HepG2 (cell line): ENCODE data around the gene PRDX2. TPM values are rescaled to one million over a fixed set of nuclear protein-coding genes. Genes with fewer than 3 reads are reported as not detected.

ENCODE experiments used
- EED ChIP-seq: sonication (generic); formaldehyde crosslinking; IDR thresholded peaks from 2 replicates; pipeline ENCODE4 v1.5.0; 2020; ENCODE audit warnings: mild to moderate bottlenecking, missing genetic modification reagents
- ELF1 ChIP-seq: sonication (generic); formaldehyde crosslinking; IDR thresholded peaks from 2 replicates; pipeline ENCODE4 v1.4.0; 2020; ENCODE audit warnings: missing genetic modification reagents
- ERF ChIP-seq: IDR thresholded peaks from 2 replicates; pipeline ENCODE4 v1.6.1; 2018; ENCODE audit warnings: missing biosample characterization, missing genetic modification reagents
- FOXJ3 ChIP-seq: sonication (generic); formaldehyde crosslinking; IDR thresholded peaks from 2 replicates; pipeline ENCODE4 v1.4.0; 2020; ENCODE audit warnings: missing genetic modification reagents, mild to moderate bottlenecking, borderline replicate concordance
- HNF4A ChIP-seq: sonication (generic); formaldehyde crosslinking; IDR thresholded peaks from 2 replicates; pipeline ENCODE4 v1.4.0; 2020; ENCODE audit warnings: missing genetic modification reagents
- KMT2B ChIP-seq: IDR thresholded peaks from 2 replicates; pipeline ENCODE4 v1.6.1; 2016; ENCODE audit warnings: missing genetic modification reagents, missing compliant biosample characterization
- MEF2D ChIP-seq: sonication (generic); formaldehyde crosslinking; IDR thresholded peaks from 2 replicates; pipeline ENCODE4 v1.5.1; 2020; ENCODE audit warnings: mild to moderate bottlenecking, missing genetic modification reagents
- MIER3 ChIP-seq: IDR thresholded peaks from 2 replicates; pipeline ENCODE4 v1.6.1; 2016; ENCODE audit warnings: missing compliant biosample characterization, borderline replicate concordance
- PHF5A ChIP-seq: IDR thresholded peaks from one replicate; pipeline ENCODE4 v1.6.1; 2018; ENCODE audit warnings: low read depth, missing genetic modification reagents; ENCODE audit not compliant: unreplicated experiment
- POLR2AphosphoS2 ChIP-seq: IDR thresholded peaks from 2 replicates; pipeline ENCODE4 v1.6.1; 2011; ENCODE audit warnings: low read depth, low read length, improper control_type of control experiment
- RFXANK ChIP-seq: IDR thresholded peaks from 2 replicates; pipeline ENCODE4 v1.6.1; 2016
- SALL1 ChIP-seq: sonication (generic); formaldehyde crosslinking; IDR thresholded peaks from 2 replicates; pipeline ENCODE4 v1.8.0; 2022; ENCODE audit warnings: mild to moderate bottlenecking, missing genetic modification reagents
- SOX5 ChIP-seq: IDR thresholded peaks from 2 replicates; pipeline ENCODE4 v1.6.1; 2016; ENCODE audit warnings: borderline replicate concordance
- SP1 ChIP-seq, 2 experiments: fragments of 450-650 bp in 1 of 2; sonication (generic) in 1 of 2; formaldehyde crosslinking in 1 of 2; IDR thresholded peaks; 2 replicates each; pipeline versions ENCODE4 v1.4.0 to v1.6.1; 2016 to 2020; ENCODE audit warnings: missing genetic modification reagents in 1 of 2
- SRY ChIP-seq: sonication (generic); formaldehyde crosslinking; IDR thresholded peaks from 2 replicates; pipeline ENCODE4 v1.8.0; 2022; ENCODE audit warnings: mild to moderate bottlenecking, missing genetic modification reagents
- TOE1 ChIP-seq: sonication (generic); formaldehyde crosslinking; IDR thresholded peaks from 2 replicates; pipeline ENCODE4 v1.4.0; 2020; ENCODE audit warnings: mild to moderate bottlenecking, missing genetic modification reagents
- ZMYM3 ChIP-seq: sonication (generic); formaldehyde crosslinking; IDR thresholded peaks from 2 replicates; pipeline ENCODE4 v1.5.1; 2020; ENCODE audit warnings: mild to moderate bottlenecking, missing genetic modification reagents
- ZNF317 ChIP-seq: sonication (generic); formaldehyde crosslinking; IDR thresholded peaks from 2 replicates; pipeline ENCODE4 v1.5.0; 2020; ENCODE audit warnings: mild to moderate bottlenecking, missing genetic modification reagents
- ZNF562 ChIP-seq: sonication (generic); formaldehyde crosslinking; IDR thresholded peaks from 2 replicates; pipeline ENCODE4 v1.8.0; 2022; ENCODE audit warnings: missing genetic modification reagents, borderline replicate concordance
- ZNF564 ChIP-seq: sonication (generic); formaldehyde crosslinking; IDR thresholded peaks from 2 replicates; pipeline ENCODE4 v1.8.1; 2023; ENCODE audit warnings: mild to moderate bottlenecking, missing genetic modification reagents
- ZNF614 ChIP-seq: IDR thresholded peaks from 2 replicates; pipeline ENCODE4 v1.6.1; 2018; ENCODE audit warnings: missing biosample characterization, missing genetic modification reagents, inconsistent platforms, borderline replicate concordance
- ZNF615 ChIP-seq: sonication (generic); formaldehyde crosslinking; IDR thresholded peaks from 2 replicates; pipeline ENCODE4 v1.5.0; 2020; ENCODE audit warnings: mild to moderate bottlenecking, missing genetic modification reagents, borderline replicate concordance
- ZNF749 ChIP-seq: sonication (generic); formaldehyde crosslinking; IDR thresholded peaks from 2 replicates; pipeline ENCODE4 v1.8.0; 2022; ENCODE audit warnings: mild to moderate bottlenecking, missing genetic modification reagents, moderate library complexity, borderline replicate concordance
- ZNF879 ChIP-seq: sonication (generic); formaldehyde crosslinking; IDR thresholded peaks from 2 replicates; pipeline ENCODE4 v1.8.1; 2023; ENCODE audit warnings: missing genetic modification reagents
- polyA plus RNA-seq, 8 experiments: library from polyadenylated mRNA; depleted of rRNA in 3 of 8; stranded (reverse) in 7 of 8; unstranded in 1 of 8; fragments of >200 nt; fragmentation: Illumina TruSeq in 4 of 8; extraction: Trizol in 4 of 8; gene quantifications; 2 replicates each; pipeline versions ENCODE4 v1.2.1 to v1.2.3, GENCODE V29; 2011 to 2016; ENCODE audit warnings: low read depth in 4 of 8, missing spikeins in 1 of 8, mixed read lengths in 1 of 8; ENCODE audit not compliant: insufficient read depth in 1 of 8
- total RNA-seq, 5 experiments: library from RNA; depleted of rRNA; stranded (reverse); fragments of >200 nt; fragmentation: Illumina TruSeq; extraction: Trizol; gene quantifications; 2 replicates each; pipeline ENCODE4 v1.2.3, GENCODE V29; 2016; ENCODE audit warnings: low read depth in 1 of 5
- TF ChIP-seq, protein P1 (sequence below): sonication (generic); formaldehyde crosslinking; IDR thresholded peaks from 2 replicates; pipeline ENCODE4 v1.8.0; 2022; ENCODE audit warnings: missing genetic modification reagents, mild to moderate bottlenecking, borderline replicate concordance
- TF ChIP-seq, protein P2 (sequence below), 2 experiments: sonication (generic) in 1 of 2; formaldehyde crosslinking in 1 of 2; IDR thresholded peaks; 2 replicates each; pipeline versions ENCODE4 v1.5.1 to v1.6.1; 2011 to 2020; ENCODE audit warnings: borderline replicate concordance in 1 of 2, low read depth in 1 of 2, low read length in 1 of 2, mild to moderate bottlenecking in 1 of 2, missing genetic modification reagents in 1 of 2, moderate library complexity in 1 of 2
- TF ChIP-seq, protein P3 (sequence below): sonication (generic); formaldehyde crosslinking; IDR thresholded peaks from 2 replicates; pipeline ENCODE4 v1.4.0; 2020; ENCODE audit warnings: missing genetic modification reagents

PRDX2 gene
- total and polyA plus RNA-seq, 2 of the 13 experiments (the other 11 are each of a cell fraction or from before 2014, with no cell fraction given) = 218 to 381 TPM

DNA sequence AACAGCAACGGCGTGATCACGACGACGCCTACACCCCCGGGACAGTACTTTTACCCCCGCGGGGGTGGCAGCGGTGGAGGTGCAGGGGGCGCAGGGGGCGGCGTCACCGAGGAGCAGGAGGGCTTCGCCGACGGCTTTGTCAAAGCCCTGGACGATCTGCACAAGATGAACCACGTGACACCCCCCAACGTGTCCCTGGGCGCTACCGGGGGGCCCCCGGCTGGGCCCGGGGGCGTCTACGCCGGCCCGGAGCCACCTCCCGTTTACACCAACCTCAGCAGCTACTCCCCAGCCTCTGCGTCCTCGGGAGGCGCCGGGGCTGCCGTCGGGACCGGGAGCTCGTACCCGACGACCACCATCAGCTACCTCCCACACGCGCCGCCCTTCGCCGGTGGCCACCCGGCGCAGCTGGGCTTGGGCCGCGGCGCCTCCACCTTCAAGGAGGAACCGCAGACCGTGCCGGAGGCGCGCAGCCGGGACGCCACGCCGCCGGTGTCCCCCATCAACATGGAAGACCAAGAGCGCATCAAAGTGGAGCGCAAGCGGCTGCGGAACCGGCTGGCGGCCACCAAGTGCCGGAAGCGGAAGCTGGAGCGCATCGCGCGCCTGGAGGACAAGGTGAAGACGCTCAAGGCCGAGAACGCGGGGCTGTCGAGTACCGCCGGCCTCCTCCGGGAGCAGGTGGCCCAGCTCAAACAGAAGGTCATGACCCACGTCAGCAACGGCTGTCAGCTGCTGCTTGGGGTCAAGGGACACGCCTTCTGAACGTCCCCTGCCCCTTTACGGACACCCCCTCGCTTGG, 9.3 kb downstream of the PRDX2 start (continued):
- TF ChIP-seq ZNF317 (CRISPR knock-in tag) (peak; percentile 61; the same call in 1 of the 2 replicates), RFXANK (CRISPR knock-in tag) (no peak), KMT2B (CRISPR knock-in tag) (no peak), ZNF562 (CRISPR knock-in tag) (no peak), MEF2D (peak; percentile 62; the same call in 1 of the 2 replicates), MIER3 (CRISPR knock-in tag) (0 out of 2 replicates have a peak, but pooled peaks have one; percentile 32), SALL1 (CRISPR knock-in tag) (peak; percentile 71), SP1 (IDR thresholded peaks at IDR 0.05) (no peak), SP1 (CRISPR knock-in tag; IDR thresholded peaks at IDR 0.05) (no peak), TOE1 (CRISPR knock-in tag) (no peak), EED (CRISPR knock-in tag) (peak; percentile 41; the same call in 1 of the 2 replicates), ELF1 (CRISPR knock-in tag) (peak; percentile 81), ZNF879 (no peak), ZNF564 (CRISPR knock-in tag) (peak; percentile 41; the same call in 1 of the 2 replicates), ZNF749 (CRISPR knock-in tag) (peak; percentile 69), HNF4A (CRISPR knock-in tag) (peak; percentile 42; the same call in 1 of the 2 replicates), ERF (CRISPR knock-in tag) (peak; percentile 66), ZMYM3 (CRISPR knock-in tag) (peak; percentile 34; the same call in 1 of the 2 replicates), PHF5A (peak; percentile 21), POLR2AphosphoS2 (no peak), FOXJ3 (CRISPR knock-in tag) (0 out of 2 replicates have a peak, but pooled peaks have one; percentile 14), SRY (CRISPR knock-in tag) (no peak; the same call in none of the 2 replicates), ZNF614 (CRISPR knock-in tag) (no peak), ZNF615 (no peak), SOX5 (CRISPR knock-in tag) (no peak; the same call in 1 of the 2 replicates)
- TF ChIP-seq, protein P1, sequence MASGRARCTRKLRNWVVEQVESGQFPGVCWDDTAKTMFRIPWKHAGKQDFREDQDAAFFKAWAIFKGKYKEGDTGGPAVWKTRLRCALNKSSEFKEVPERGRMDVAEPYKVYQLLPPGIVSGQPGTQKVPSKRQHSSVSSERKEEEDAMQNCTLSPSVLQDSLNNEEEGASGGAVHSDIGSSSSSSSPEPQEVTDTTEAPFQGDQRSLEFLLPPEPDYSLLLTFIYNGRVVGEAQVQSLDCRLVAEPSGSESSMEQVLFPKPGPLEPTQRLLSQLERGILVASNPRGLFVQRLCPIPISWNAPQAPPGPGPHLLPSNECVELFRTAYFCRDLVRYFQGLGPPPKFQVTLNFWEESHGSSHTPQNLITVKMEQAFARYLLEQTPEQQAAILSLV = peak; percentile 87; the same call in 1 of the 2 replicates
- TF ChIP-seq, protein P2, sequence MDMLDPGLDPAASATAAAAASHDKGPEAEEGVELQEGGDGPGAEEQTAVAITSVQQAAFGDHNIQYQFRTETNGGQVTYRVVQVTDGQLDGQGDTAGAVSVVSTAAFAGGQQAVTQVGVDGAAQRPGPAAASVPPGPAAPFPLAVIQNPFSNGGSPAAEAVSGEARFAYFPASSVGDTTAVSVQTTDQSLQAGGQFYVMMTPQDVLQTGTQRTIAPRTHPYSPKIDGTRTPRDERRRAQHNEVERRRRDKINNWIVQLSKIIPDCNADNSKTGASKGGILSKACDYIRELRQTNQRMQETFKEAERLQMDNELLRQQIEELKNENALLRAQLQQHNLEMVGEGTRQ (IDR thresholded peaks at IDR 0.05; ENCODE audit: low read depth, low read length) = 0 out of 2 replicates have a peak, but pooled peaks have one; percentile 38
- TF ChIP-seq, protein P2 (CRISPR knock-in tag; IDR thresholded peaks at IDR 0.05; ENCODE audit: borderline replicate concordance) = peak; percentile 58
- TF ChIP-seq, protein P3, sequence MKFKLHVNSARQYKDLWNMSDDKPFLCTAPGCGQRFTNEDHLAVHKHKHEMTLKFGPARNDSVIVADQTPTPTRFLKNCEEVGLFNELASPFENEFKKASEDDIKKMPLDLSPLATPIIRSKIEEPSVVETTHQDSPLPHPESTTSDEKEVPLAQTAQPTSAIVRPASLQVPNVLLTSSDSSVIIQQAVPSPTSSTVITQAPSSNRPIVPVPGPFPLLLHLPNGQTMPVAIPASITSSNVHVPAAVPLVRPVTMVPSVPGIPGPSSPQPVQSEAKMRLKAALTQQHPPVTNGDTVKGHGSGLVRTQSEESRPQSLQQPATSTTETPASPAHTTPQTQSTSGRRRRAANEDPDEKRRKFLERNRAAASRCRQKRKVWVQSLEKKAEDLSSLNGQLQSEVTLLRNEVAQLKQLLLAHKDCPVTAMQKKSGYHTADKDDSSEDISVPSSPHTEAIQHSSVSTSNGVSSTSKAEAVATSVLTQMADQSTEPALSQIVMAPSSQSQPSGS (CRISPR knock-in tag) = no peak
